ENCODE results near the gene DOK4. TPM values are rescaled to one million over a fixed set of nuclear protein-coding genes. Genes with fewer than 3 reads are reported as not detected.

The DOK4 gene
- total RNA-seq, 1 experiment from 2014 or later: 13.1 TPM

GRCh38 chr16:57473906-57474305 lies 12.4 kb downstream of the DOK4 start:
- no peaks in the 10 kb centered on the region for H3K9me3 Mint-ChIP-seq
- Histone ChIP-seq H3K27me3 (ENCODE audit: insufficient read depth, low read length) (no peaks in the 10 kb centered on the region), H3T11ph (ENCODE audit: low read length) (no peak overlapping the region)

More at GRCh38 chr16:57473906-57474305, 12.4 kb downstream of the DOK4 start:
- no peak for DNase-seq
- TF ChIP-seq CTCF (conservative IDR thresholded peaks at IDR 0.05): no peak
- Histone ChIP-seq H2BK5ac (ENCODE audit: insufficient read length, low read length) (no peak overlapping the region), H4K8ac (replicated peaks; ENCODE audit: insufficient read length, low read depth, low read length) (no peak overlapping the region), H3K4ac (ENCODE audit: low read depth, low read length) (no peak overlapping the region), H3K79me2 (ENCODE audit: insufficient read depth, low read length) (no peaks in the 10 kb centered on the region), H3K4me2 (ENCODE audit: insufficient read depth, insufficient read length, low read length) (no peak overlapping the region), H3K9me3 (ENCODE audit: control insufficient read depth, low read depth, low read length) (no peaks in the 10 kb centered on the region), H3K23ac (ENCODE audit: insufficient read length, low read depth, low read length) (no peak overlapping the region), H2BK120ac (ENCODE audit: low read depth, low read length, poor library complexity, severe bottlenecking) (no peak overlapping the region), H3K4me1 (ENCODE audit: insufficient read depth, low read length) (peaks cover 17% of the 10 kb centered on the region; the same call in 1 of the 2 replicates), H3K27ac (ENCODE audit: insufficient read length, low read depth, low read length) (no peak overlapping the region), H3K18ac (ENCODE audit: insufficient read length, low read depth, low read length) (no peak overlapping the region), H2AFZ (ENCODE audit: low read length) (no peak overlapping the region), H2AK5ac (ENCODE audit: insufficient read length, low read length) (no peak overlapping the region), H3K14ac (ENCODE audit: insufficient read depth, low read length) (no peak overlapping the region), H2BK12ac (ENCODE audit: insufficient read length, low read depth, low read length) (no peak overlapping the region), H4K91ac (ENCODE audit: insufficient read length, low read depth, low read length) (no peak overlapping the region), H3K23me2 (ENCODE audit: insufficient read length, low read depth, low read length, poor library complexity, severe bottlenecking) (no peaks in the 10 kb centered on the region), H3K9ac (ENCODE audit: extremely low read depth, insufficient read length, low read length) (no peak overlapping the region), H3K56ac (ENCODE audit: insufficient read length, low read depth, low read length) (no peak overlapping the region), H4K20me1 (ENCODE audit: control insufficient read depth, insufficient read depth, insufficient read length) (no peaks in the 10 kb centered on the region), H4K5ac (ENCODE audit: insufficient read length, low read depth, low read length) (no peak overlapping the region), H2BK15ac (ENCODE audit: low read depth, low read length) (no peak overlapping the region), H2BK20ac (ENCODE audit: low read depth, low read length, poor library complexity, severe bottlenecking) (no peak overlapping the region), H3K79me1 (ENCODE audit: insufficient read depth, low read depth, low read length, poor library complexity, severe bottlenecking) (no peaks in the 10 kb centered on the region)
- peak overlapping the region in 1 of 3 experiments; percentile 55; a peak in 1 of 7 replicates for H3K27ac Mint-ChIP-seq
- WGBS (ENCODE audit: extremely low coverage, insufficient read length, low lambda C conversion rate): no CpG with 5 or more reads among the region's 8 CpGs
- H3K27me3 Mint-ChIP-seq (ENCODE audit: low read depth): peaks cover 5% of the 10 kb centered on the region
- peaks cover 33 to 55% of the 10 kb centered on the region in 2 experiments for H3K4me1 Mint-ChIP-seq
- H3K4me3 Mint-ChIP-seq: no peak overlapping the region
- H3K36me3 Mint-ChIP-seq (ENCODE audit: insufficient read depth in 1 of 3, low read depth in 3 of 3): peaks cover 25 to 38% (median 32%) of the 10 kb centered on the region in 3 experiments

All from H9 (cell line).